Activated CD8-positive, alpha-beta memory T cell treated with anti-CD3 and anti-CD28 coated beads, Interleukin-2, amount 50 U/mL, for 24 hours (primary cell): ENCODE results near the gene LMNB1.
"Not testable (repeated sequence)": the region's sequence is repeated elsewhere in the genome, so short reads cannot be mapped to it uniquely, and the experiment has no call there.

Source experiments
- DNase-seq: peaks from one replicate; pipeline ENCODE4 v3.0.0-alpha.2; 2020; ENCODE audit errors: extremely low read depth

LMNB1 gene

DNA sequence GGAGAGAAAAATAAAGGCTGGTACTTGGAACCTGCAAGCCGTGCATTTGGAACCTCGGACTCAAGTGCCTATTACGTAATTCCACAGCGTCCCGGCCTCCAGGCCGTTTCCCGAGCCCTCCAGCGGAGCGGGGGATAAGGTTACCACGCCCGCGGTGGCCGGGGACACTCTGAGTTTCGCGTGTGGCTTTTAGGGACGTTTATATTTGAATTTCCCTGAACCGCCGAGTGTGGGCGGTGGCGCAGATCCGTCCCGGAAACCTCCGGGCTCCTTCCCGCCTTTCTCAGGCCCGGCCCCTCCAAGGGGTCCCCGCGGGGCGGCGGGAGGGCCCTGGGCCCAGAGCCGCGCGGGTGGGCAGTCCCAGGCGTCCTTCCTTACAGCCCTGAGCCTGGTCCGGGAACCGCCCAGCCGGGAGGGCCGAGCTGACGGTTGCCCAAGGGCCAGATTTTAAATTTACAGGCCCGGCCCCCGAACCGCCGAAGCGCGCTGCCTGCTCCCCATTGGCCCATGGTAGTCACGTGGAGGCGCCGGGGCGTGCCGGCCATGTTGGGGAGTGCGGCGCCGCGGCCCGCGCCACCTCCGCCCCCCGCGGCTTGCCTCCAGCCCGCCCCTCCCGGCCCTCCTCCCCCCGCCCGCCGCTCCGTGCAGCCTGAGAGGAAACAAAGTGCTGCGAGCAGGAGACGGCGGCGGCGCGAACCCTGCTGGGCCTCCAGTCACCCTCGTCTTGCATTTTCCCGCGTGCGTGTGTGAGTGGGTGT, at the start of gene LMNB1:
Gene LMNB1, plus strand, starts transcription at position 638 of the 758 bp plus-strand sequence. CDS start 373 bp downstream, outside the sequence.
- peak; percentile 76 for DNase-seq

- DNase-seq, result no peak
These were observed 44.2 kb upstream of the LMNB1 start for GRCh38 chr5:126732716-126733115.

DNA sequence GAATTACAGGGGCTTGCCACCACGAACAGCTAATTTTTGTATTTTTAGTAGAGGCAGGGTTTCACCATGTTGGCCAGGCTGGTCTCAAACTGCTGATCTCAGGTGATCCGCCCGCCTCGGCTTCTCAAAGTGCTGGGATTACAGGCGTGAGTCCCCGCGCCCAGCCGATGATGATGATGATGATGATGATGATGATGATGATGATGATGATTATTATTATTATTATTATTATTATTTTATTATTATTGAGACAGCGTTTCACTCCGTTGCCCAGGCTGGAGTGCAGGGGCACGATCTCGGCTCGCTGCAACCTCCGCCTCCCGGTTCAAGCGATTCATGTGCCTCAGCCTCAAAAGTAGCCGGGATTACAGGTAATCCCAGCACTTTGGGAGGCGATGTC, 42.4 kb upstream of the LMNB1 start:
- DNase-seq, result not testable (repeated sequence)

DNA sequence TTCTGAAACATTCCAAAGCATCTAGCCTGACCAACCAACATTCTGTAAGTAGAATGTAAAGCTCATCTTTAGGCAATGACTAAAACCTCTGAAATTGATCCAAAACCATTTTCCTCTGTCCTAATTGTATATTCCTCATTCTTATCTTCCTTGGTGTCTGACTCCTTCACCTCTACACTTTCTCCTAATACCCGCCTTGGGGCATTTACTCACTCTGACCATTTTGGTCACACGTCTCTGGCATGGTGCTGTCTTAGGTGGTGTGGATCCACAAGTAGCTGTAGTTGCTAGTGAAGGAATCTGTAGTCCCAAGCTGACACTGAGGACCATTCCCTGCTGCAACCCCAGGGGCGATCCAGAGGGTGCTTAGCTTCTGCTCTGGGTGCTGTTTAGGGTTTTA, 40.8 kb upstream of the LMNB1 start:
- no peak for DNase-seq

DNA sequence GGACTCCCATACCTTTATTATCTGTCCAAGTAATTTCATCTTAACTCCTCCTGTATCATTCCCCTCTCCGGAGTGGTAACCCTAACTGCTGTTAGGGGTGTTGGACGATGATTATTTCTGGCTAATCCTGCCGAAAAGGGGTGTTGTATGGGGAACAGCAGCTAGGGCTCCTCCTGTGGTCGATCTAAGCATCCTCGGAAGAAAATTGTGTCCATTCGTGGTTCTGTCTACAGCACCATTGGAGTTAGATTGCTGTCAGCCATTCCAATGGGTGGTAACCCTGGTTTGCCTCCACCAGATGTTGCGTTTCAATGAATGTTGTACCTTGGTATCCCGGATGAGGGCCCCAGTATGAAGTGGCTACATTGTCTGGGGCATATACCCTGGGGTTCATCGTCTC, 35.6 kb upstream of the LMNB1 start:
- DNase-seq, result no peak

DNA sequence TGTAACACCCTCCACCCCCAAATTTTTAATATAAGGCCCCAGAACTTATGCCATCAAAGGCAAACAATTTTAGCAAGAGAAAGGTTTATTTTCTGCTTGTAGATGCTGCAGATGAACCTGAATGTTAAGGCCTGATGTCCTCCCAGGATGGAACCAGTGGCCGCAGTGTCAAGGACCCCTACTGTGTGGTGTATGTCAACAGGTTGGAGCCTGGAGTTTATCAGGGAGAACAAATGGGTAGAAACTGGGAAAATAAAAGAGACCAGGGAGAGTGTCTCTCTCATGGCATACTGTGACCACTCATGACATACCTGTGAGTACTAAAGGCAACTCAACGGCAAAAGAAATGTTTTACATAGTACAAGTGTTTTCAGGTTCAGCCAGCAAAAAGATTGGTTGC, 34.5 kb upstream of the LMNB1 start:
- DNase-seq, result no peak

- DNase-seq, result no peak
These were observed 32.1 kb upstream of the LMNB1 start for GRCh38 chr5:126744836-126745235.

GRCh38 chr5:126745259-126745992, 31.5 kb upstream of the LMNB1 start:
- DNase-seq, result no peak

- no peak for DNase-seq
These were observed 30.6 kb upstream of the LMNB1 start for GRCh38 chr5:126746290-126746689.

DNA sequence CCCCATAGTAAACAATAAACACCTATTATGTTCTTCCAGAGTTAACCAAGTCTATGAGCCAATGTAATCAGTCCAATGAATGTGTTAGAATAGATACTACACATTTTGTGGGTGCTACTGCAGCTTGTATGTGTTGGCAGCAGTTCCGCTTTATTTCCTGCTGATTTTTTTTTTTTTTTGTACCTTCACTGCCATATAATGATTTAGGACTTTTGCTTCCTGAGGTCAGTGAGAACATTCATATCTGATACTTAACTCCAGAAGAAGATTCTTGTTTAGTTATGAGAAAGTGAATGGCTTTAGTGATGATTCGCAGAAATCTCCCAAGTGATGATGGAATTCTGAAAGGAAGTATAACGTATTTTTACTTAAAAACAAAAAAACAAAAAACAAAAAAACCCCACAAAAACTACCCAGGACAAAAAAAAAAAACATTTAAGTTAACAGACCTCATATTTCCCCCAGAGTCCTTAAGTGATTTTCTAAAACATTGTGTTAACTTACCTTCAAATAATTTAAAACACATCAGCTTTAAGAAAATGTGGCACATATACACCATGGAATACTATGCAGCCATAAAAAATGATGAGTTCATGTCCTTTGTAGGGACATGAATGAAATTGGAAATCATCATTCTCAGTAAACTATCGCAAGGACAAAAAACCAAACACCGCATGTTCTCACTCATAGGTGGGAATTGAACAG, 24.7 kb upstream of the LMNB1 start:
- DNase-seq, result no peak

DNA sequence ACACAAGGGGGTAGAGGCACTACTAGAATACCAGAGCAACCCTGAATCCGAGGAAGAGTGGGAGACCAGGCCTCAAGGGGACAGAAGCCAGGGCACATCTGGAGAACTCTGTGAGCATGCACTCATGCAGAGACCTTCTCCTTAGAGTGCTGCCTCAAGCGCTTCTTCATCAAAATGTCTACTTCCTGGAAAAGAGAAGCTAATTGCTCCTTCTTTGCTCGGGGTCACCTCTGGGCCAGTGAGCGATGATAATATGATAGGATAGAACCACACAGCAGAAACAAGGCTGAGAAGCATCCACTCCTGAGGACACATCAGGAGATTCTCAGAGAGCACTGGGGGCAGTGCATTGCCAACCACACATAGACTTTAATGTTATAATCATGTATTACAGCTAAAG, 23.7 kb upstream of the LMNB1 start:
- DNase-seq, result no peak

DNA sequence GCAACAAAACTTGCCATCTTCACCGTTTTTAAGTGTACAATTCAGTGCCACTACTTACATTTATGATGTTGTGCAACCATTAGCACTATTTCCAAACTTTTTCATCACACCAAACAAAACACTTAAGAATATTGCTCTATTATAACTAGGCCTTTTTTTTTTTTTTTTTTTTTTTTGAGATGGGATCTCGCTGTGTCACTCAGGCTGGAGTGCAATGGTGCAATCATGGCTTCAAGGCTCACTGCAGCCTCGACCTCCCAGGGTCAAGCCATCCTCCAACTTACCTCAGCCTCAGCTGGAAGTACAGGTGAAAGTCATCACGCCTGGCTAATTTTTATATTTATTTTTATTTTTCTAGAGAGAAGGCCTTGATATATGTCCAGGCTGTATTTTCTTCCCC, 22.3 kb upstream of the LMNB1 start:
- DNase-seq, result no peak

DNA sequence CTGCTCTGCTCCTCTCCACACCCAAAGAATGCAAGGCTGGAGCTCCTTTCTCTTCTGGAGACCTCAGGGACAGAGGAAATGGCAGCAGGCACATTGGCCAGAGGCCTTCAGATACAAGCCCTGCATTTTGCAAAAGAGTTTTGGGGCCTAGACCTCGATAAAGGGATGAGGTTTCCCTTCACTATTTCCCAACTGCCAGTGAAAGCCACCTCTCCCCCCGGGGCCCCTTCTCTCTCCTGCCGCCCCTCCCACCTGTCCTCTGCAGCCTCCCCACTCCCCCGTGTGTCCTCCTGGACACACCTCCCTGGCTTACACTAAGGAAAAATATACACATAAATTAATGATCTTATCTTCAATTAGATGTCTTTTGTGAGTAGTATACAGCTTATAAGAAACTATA, 21.3 kb upstream of the LMNB1 start:
- no peak for DNase-seq

DNA sequence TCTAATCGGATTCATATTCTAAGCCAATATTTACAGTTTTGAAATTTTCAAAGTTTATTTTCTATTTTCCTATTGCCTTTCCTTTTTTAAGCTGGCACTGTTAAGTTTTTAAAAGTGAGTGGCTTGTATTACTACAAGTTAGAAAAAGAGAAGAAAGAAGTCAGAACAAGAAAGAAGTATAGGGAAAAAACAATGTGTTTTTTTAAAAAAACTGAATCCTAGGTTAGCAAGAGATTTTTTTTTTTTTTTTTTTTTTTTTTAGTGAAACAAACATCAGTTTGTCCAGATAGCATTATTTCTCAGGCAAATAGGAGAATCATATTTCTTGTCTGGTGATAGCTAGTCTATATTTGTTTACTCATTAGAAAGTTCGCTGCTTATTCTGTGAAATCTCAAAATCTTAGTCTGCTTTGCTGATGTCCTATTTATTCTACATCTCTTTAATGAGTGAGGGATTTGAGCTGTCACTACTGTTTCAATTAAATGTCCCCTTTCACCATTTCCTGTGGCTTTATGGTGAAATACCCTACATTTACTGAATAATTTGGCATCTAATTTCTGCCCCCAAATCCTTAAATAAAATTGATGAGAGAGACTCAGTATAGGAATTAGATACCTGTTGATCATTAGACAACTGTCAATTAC, 19.1 kb upstream of the LMNB1 start:
- DNase-seq, result no peak

GRCh38 chr5:126763371-126763770, 13.6 kb upstream of the LMNB1 start:
- no peak for DNase-seq

DNA sequence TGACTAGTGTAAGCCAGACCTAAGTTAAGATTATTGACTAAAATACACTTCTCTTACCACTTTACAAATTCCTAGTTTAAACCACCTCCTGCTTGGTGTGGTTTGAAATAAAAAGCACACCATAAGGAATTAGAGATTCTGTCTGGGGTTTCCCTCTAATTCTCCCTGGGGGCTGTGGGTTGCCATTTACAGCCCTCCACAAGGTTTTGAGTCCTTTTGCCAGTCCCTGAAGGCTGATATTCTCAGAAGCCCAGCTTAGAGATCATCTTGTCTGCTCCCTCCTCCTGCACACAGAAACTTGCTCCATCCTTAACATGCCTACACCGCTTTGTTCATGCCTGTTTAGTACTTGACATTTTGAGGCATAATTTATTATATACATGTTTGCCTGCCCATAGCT, 7.2 kb upstream of the LMNB1 start:
- no peak for DNase-seq

DNA sequence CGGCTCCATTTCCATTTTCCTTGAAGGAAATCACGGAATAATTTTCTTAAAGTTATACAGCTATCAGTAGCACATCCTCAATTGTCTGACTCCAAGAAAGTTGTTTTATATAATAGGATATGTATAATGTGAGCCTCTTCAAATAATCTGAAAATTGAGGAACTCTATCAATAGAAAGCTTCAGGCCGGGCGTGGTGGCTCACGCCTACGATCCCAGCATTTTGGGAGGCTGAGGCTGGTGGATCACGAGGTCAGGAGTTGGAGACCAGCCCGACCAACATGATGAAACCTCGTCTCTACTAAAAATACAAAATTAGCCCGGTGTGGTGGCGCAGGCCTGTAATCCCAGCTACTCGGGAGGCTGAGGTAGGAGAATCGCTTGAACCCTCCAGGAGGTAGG, 3.4 kb upstream of the LMNB1 start:
- not testable (repeated sequence) for DNase-seq

GRCh38 chr5:126774595-126774994, 2.3 kb upstream of the LMNB1 start:
- DNase-seq, result not testable (repeated sequence)

DNA sequence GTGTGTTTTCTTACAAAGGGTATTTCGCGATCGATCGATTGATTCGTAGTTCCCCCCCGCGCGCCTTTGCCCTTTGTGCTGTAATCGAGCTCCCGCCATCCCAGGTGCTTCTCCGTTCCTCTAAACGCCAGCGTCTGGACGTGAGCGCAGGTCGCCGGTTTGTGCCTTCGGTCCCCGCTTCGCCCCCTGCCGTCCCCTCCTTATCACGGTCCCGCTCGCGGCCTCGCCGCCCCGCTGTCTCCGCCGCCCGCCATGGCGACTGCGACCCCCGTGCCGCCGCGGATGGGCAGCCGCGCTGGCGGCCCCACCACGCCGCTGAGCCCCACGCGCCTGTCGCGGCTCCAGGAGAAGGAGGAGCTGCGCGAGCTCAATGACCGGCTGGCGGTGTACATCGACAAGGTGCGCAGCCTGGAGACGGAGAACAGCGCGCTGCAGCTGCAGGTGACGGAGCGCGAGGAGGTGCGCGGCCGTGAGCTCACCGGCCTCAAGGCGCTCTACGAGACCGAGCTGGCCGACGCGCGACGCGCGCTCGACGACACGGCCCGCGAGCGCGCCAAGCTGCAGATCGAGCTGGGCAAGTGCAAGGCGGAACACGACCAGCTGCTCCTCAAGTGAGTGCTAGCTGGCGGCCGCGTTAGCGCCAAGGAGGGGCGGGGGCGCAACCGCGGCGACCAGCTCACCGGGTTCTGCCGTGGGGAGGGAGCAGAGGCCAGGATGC, 480 bp downstream of the LMNB1 start:
- DNase-seq, result no peak

DNA sequence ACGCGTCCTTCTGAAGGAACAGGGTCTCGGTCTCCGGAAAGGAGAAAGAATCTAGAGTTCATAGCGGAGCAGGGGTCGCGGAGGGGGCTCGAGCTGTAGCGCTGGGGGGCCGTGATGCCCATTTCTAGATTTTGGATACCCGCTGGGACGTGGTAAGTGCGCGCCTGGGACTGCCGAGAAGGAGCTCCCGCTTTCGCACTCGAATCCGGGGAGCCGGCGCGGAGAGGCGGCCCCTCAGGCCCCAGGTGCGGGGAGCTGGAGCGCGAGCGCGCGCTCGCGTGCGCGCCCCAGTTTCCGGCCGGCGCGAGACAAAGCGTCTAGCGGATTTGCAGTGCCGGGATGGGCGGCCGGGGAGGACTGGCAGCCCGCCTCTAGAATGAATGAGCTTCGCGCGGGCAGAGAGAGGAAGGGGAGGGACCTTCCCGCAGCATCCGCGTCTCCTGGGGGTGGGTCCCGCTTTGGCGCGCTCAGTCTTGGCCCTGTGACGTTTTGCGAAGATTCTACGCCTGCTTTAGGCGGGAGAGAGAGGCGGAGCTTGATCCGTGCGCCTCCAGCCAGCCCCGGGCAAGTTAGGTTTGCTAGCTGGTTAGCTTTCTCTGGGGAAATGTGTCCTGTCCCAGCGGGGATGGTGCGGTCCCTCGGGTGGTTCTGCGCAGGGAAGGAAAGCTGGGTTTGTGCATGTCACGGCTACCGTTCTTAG, 1.2 kb downstream of the LMNB1 start:
- peak; percentile 88 for DNase-seq
